ENCODE measurements around the gene TSPAN14.
A peak's percentile ranks its signal among the peaks of the same experiment; 100 is the strongest.
"Not testable (repeated sequence)": the region's sequence is repeated elsewhere in the genome, so short reads cannot be mapped to it uniquely, and the experiment has no call there.

Gene TSPAN14

DNA sequence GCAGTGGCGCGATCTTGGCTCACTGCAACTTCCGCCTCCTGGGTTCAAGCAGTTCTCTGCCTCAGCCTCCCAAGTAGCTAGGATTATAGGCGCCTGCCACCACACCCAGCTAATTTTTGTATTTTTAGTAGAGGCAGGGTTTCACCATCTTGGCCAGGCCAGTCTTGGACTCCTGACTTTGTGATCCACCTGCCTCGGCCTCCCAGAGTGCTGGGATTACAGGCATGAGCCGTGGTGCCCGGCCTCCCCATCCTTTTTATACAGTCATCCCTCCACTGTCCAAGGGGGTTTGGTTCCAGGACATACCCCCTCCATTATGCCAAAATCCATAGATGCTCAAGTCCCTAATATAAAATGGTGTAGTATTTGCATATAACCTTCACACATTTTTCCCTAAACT lies 21.5 kb downstream of the TSPAN14 start:
- Histone ChIP-seq H3K4me1 (ENCODE audit: control insufficient read depth in 1 of 2, insufficient read depth in 2 of 2, low read length in 2 of 2) (peaks cover 18 to 32% of the 10 kb centered on the region in 2 experiments), H3K4ac (ENCODE audit: low read depth, low read length) (peak overlapping the region; percentile 49), H3K36me3 (ENCODE audit: control insufficient read depth in 1 of 2, insufficient read depth in 2 of 2, low read length in 2 of 2) (peaks cover 16 to 19% of the 10 kb centered on the region in 2 experiments), H3K79me2 (ENCODE audit: control insufficient read depth, insufficient read depth, low read length, poor library complexity) (peaks cover 19% of the 10 kb centered on the region)
- not testable (repeated sequence) for H2BK120ac ChIP-seq (ENCODE audit: insufficient read depth, low read length, poor library complexity); H2AK5ac ChIP-seq (ENCODE audit: low read length); H3K23ac ChIP-seq (ENCODE audit: low read length); H3K79me1 ChIP-seq (ENCODE audit: low read length); H2BK12ac ChIP-seq (ENCODE audit: low read length); H3K18ac ChIP-seq (ENCODE audit: low read length); H3K27ac ChIP-seq (ENCODE audit: low read depth, low read length); H3K9ac ChIP-seq (ENCODE audit: low read length); H3K14ac ChIP-seq (ENCODE audit: low read length); H3K27me3 ChIP-seq (ENCODE audit: insufficient read depth, low read length); H3K4me3 ChIP-seq (ENCODE audit: low read depth, low read length); H4K91ac ChIP-seq (ENCODE audit: low read depth, low read length); DNase-seq; H2AFZ ChIP-seq (ENCODE audit: insufficient read depth, low read length, poor library complexity); H3K4me2 ChIP-seq (ENCODE audit: low read length); H3K9me3 ChIP-seq (ENCODE audit: insufficient read depth, low read depth, low read length); H4K8ac ChIP-seq (ENCODE audit: low read depth, low read length); H2BK5ac ChIP-seq (ENCODE audit: low read depth, low read length, poor library complexity); H4K12ac ChIP-seq (ENCODE audit: low read depth, low read length)
- WGBS (ENCODE audit: extremely low coverage, insufficient coverage, insufficient read length) = no CpG with 5 or more reads among the region's 7 CpGs

DNA sequence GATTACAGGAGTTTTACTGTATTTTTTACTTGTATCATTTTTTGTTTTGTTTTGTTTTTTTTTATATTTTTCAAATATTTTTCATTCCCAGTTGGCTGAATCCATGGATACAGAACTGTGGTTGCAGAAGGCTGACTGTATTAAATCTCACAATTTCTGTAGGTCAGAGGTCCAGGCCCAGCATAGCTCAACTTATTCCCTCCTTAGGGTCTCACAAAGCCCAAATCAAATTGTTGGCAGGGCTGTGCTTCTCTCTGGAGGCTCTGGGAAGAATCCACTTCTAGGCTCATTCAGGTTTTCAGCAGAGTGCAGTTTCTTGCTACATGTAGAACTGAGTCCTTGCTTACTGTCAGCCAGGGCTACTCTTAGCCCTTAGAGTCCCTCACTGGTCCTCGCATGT lies 22.6 kb downstream of the TSPAN14 start:
- H3K4me3 ChIP-seq (ENCODE audit: low read depth, low read length) = no peak overlapping the region
- H3K4me2 ChIP-seq (ENCODE audit: low read length) = no peak overlapping the region
- H3K4me1 ChIP-seq (ENCODE audit: control insufficient read depth in 1 of 2, insufficient read depth in 2 of 2, low read length in 2 of 2) = peaks cover 12 to 21% of the 10 kb centered on the region in 2 experiments
- no peak overlapping the region for H2AFZ ChIP-seq (ENCODE audit: insufficient read depth, low read length, poor library complexity)
- no CpG with 5 or more reads among the region's 1 CpG for WGBS (ENCODE audit: extremely low coverage, insufficient coverage, insufficient read length)
- H4K8ac ChIP-seq (ENCODE audit: low read depth, low read length) = no peak overlapping the region
- H4K12ac ChIP-seq (ENCODE audit: low read depth, low read length) = no peak overlapping the region
- H3K9ac ChIP-seq (ENCODE audit: low read length) = no peak overlapping the region
- H3K36me3 ChIP-seq (ENCODE audit: control insufficient read depth in 1 of 2, insufficient read depth in 2 of 2, low read length in 2 of 2) = peaks cover 5 to 9% of the 10 kb centered on the region in 2 experiments
- no peak for DNase-seq
- H2BK120ac ChIP-seq (ENCODE audit: insufficient read depth, low read length, poor library complexity) = no peak overlapping the region
- H3K4ac ChIP-seq (ENCODE audit: low read depth, low read length) = peak overlapping the region; percentile 39
- H3K9me3 ChIP-seq (ENCODE audit: insufficient read depth, low read depth, low read length) = no peaks in the 10 kb centered on the region
- H3K14ac ChIP-seq (ENCODE audit: low read length) = no peak overlapping the region
- H3K18ac ChIP-seq (ENCODE audit: low read length) = peak overlapping the region; percentile 41
- no peak overlapping the region for H2BK5ac ChIP-seq (ENCODE audit: low read depth, low read length, poor library complexity)
- no peak overlapping the region for H3K27ac ChIP-seq (ENCODE audit: low read depth, low read length)
- H2AK5ac ChIP-seq (ENCODE audit: low read length) = no peak overlapping the region
- peak overlapping the region; percentile 12 for H2BK12ac ChIP-seq (ENCODE audit: low read length)
- no peak overlapping the region for H4K91ac ChIP-seq (ENCODE audit: low read depth, low read length)
- H3K79me1 ChIP-seq (ENCODE audit: low read length) = no peaks in the 10 kb centered on the region
- no peaks in the 10 kb centered on the region for H3K27me3 ChIP-seq (ENCODE audit: insufficient read depth, low read length)
- H3K23ac ChIP-seq (ENCODE audit: low read length) = no peak overlapping the region
- peaks cover 12% of the 10 kb centered on the region for H3K79me2 ChIP-seq (ENCODE audit: control insufficient read depth, insufficient read depth, low read length, poor library complexity)

DNA sequence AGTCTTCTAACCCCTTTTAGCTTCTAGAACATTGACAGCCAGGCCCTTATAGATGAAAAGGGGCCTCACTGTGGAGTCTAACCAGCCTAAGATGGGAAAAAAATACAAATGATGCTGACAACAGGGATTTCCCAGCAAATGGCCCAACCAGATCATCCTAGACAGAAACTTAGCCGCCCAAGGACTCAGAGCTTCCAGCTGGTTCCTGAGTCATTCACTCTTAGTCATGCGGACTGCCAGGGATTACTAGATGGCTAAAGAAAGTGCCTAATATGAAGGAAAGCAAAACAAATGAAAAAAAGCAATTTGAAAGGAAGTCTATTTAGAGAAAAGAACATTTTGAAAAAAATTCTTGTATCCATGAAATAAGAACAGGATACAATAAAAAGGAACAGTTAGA lies 23.7 kb downstream of the TSPAN14 start:
- H3K79me2 ChIP-seq (ENCODE audit: control insufficient read depth, insufficient read depth, low read length, poor library complexity) = peaks cover 11% of the 10 kb centered on the region
- peak overlapping the region; percentile 48 for H3K4ac ChIP-seq (ENCODE audit: low read depth, low read length)
- no peak overlapping the region for H4K91ac ChIP-seq (ENCODE audit: low read depth, low read length)
- no peak overlapping the region for H2BK120ac ChIP-seq (ENCODE audit: insufficient read depth, low read length, poor library complexity)
- peaks cover 5 to 7% of the 10 kb centered on the region in 2 experiments for H3K36me3 ChIP-seq (ENCODE audit: control insufficient read depth in 1 of 2, insufficient read depth in 2 of 2, low read length in 2 of 2)
- no peak overlapping the region for H3K18ac ChIP-seq (ENCODE audit: low read length)
- no peak overlapping the region for H2AK5ac ChIP-seq (ENCODE audit: low read length)
- no peak overlapping the region for H3K4me3 ChIP-seq (ENCODE audit: low read depth, low read length)
- no peaks in the 10 kb centered on the region for H3K9me3 ChIP-seq (ENCODE audit: insufficient read depth, low read depth, low read length)
- no peak overlapping the region for H3K23ac ChIP-seq (ENCODE audit: low read length)
- no CpG with 5 or more reads among the region's 2 CpGs for WGBS (ENCODE audit: extremely low coverage, insufficient coverage, insufficient read length)
- H2BK12ac ChIP-seq (ENCODE audit: low read length) = no peak overlapping the region
- no peak overlapping the region for H4K8ac ChIP-seq (ENCODE audit: low read depth, low read length)
- H3K4me1 ChIP-seq (ENCODE audit: control insufficient read depth in 1 of 2, insufficient read depth in 2 of 2, low read length in 2 of 2) = peaks cover 10 to 18% of the 10 kb centered on the region in 2 experiments
- peak; percentile 79 to 83 for DNase-seq
- H2BK5ac ChIP-seq (ENCODE audit: low read depth, low read length, poor library complexity) = no peak overlapping the region
- H3K79me1 ChIP-seq (ENCODE audit: low read length) = no peaks in the 10 kb centered on the region
- no peak overlapping the region for H4K12ac ChIP-seq (ENCODE audit: low read depth, low read length)
- no peak overlapping the region for H3K9ac ChIP-seq (ENCODE audit: low read length)
- no peak overlapping the region for H3K4me2 ChIP-seq (ENCODE audit: low read length)
- peak overlapping the region; percentile 73 for H3K27ac ChIP-seq (ENCODE audit: low read depth, low read length)
- H2AFZ ChIP-seq (ENCODE audit: insufficient read depth, low read length, poor library complexity) = no peak overlapping the region
- H3K27me3 ChIP-seq (ENCODE audit: insufficient read depth, low read length) = no peaks in the 10 kb centered on the region
- no peak overlapping the region for H3K14ac ChIP-seq (ENCODE audit: low read length)

DNA sequence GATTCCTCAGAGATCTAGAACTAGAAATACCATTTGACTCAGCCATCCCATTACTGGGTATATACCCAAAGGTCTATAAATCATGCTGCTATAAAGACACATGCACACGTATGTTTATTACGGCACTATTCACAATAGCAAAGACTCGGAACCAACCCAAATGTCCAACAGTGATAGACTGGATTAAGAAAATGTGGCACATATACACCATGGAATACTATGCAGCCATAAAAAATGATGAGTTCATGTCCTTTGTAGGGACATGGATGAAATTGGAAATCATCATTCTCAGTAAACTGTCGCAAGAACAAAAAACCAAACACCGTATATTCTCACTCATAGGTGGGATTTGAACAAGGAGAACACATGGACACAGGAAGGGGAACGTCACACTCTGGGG lies 26.3 kb downstream of the TSPAN14 start:
- H3K79me1 ChIP-seq (ENCODE audit: low read length); H3K14ac ChIP-seq (ENCODE audit: low read length); H3K4ac ChIP-seq (ENCODE audit: low read depth, low read length); H2BK5ac ChIP-seq (ENCODE audit: low read depth, low read length, poor library complexity); H3K36me3 ChIP-seq (ENCODE audit: control insufficient read depth in 1 of 2, insufficient read depth in 2 of 2, low read length in 2 of 2); H2BK12ac ChIP-seq (ENCODE audit: low read length); H4K12ac ChIP-seq (ENCODE audit: low read depth, low read length); H3K27me3 ChIP-seq (ENCODE audit: insufficient read depth, low read length); H2BK120ac ChIP-seq (ENCODE audit: insufficient read depth, low read length, poor library complexity); H3K9ac ChIP-seq (ENCODE audit: low read length); H2AK5ac ChIP-seq (ENCODE audit: low read length); H3K27ac ChIP-seq (ENCODE audit: low read depth, low read length); H2AFZ ChIP-seq (ENCODE audit: insufficient read depth, low read length, poor library complexity); H4K91ac ChIP-seq (ENCODE audit: low read depth, low read length); H4K8ac ChIP-seq (ENCODE audit: low read depth, low read length); H3K4me2 ChIP-seq (ENCODE audit: low read length); H3K23ac ChIP-seq (ENCODE audit: low read length); H3K9me3 ChIP-seq (ENCODE audit: insufficient read depth, low read depth, low read length); DNase-seq; H3K79me2 ChIP-seq (ENCODE audit: control insufficient read depth, insufficient read depth, low read length, poor library complexity); H3K4me3 ChIP-seq (ENCODE audit: low read depth, low read length); H3K18ac ChIP-seq (ENCODE audit: low read length): not testable (repeated sequence)
- H3K4me1 ChIP-seq (ENCODE audit: control insufficient read depth in 1 of 2, insufficient read depth in 2 of 2, low read length in 2 of 2) = peaks cover 5 to 10% of the 10 kb centered on the region in 2 experiments
- WGBS (ENCODE audit: extremely low coverage, insufficient coverage, insufficient read length) = no CpG with 5 or more reads among the region's 6 CpGs
